Nephron progenitor cell (in vitro differentiated cells): ENCODE results near the gene IGFLR1.

Experiments used
- DNase-seq: peaks from one replicate; pipeline ENCODE4 v3.0.0; 2021
- H3K27ac Mint-ChIP-seq: 2 replicates; pipeline ENCODE4 v1.8.0; 2021; ENCODE audit warnings: mild to moderate bottlenecking, moderate library complexity, mixed read lengths
- H3K27me3 Mint-ChIP-seq: 2 replicates; pipeline ENCODE4 v1.8.0; 2021; ENCODE audit warnings: mild to moderate bottlenecking, low read depth, mixed read lengths; ENCODE audit not compliant: poor library complexity
- H3K36me3 Mint-ChIP-seq: 2 replicates; pipeline ENCODE4 v1.8.0; 2021; ENCODE audit warnings: low read depth, mixed read lengths
- H3K4me1 Mint-ChIP-seq: 2 replicates; pipeline ENCODE4 v1.8.0; 2021; ENCODE audit warnings: mixed read lengths
- H3K4me3 Mint-ChIP-seq: 2 replicates; pipeline ENCODE4 v1.8.0; 2021; ENCODE audit warnings: mild to moderate bottlenecking, moderate library complexity, mixed read lengths
- H3K9me3 Mint-ChIP-seq: 2 replicates; pipeline ENCODE4 v1.8.0; 2021; ENCODE audit warnings: mild to moderate bottlenecking, moderate library complexity, mixed read lengths
- TF ChIP-seq, protein P1 (sequence below): fragments of 200-600 bp; sonication (generic); IDR thresholded peaks from 2 replicates; pipeline ENCODE4 v1.5.0; 2021; ENCODE audit warnings: antibody characterized with exemption

The IGFLR1 gene

GRCh38 chr19:35757749-35758608 is 15.7 kb upstream of the IGFLR1 start, which contains the start of gene PROSER3:
PROSER3 (plus strand) TSS chr19:35758176; CDS start chr19:35758216, 40 bp downstream.
- DNase-seq: peak; percentile 97

DNA sequence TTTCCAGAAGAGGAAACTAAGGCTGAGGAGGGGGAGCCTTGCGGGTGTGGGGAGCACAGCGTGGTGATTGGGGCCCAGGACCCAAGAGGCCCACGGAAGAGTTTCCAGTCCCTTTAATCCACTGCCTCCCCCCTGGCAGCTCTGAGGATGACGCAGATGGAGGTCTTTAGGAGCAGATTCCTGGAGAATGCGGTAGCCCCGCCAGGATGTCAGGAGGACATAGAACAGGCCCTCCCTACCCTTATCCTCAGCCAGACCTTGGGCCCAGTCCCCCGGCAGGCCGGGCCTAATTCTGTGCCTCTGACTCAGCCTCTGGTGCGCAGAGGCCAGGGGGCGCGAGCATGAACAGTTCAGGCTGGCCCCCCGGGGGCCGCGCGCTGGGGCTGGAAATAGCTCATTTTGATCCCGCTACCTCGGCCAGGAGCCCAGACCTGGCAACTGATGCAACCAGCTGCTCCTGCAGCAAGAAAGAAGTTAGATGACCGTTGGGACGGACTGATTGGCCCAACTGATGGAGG is 15.0 kb upstream of the IGFLR1 start:
- peak; percentile 29 for DNase-seq
- TF ChIP-seq, protein P1, sequence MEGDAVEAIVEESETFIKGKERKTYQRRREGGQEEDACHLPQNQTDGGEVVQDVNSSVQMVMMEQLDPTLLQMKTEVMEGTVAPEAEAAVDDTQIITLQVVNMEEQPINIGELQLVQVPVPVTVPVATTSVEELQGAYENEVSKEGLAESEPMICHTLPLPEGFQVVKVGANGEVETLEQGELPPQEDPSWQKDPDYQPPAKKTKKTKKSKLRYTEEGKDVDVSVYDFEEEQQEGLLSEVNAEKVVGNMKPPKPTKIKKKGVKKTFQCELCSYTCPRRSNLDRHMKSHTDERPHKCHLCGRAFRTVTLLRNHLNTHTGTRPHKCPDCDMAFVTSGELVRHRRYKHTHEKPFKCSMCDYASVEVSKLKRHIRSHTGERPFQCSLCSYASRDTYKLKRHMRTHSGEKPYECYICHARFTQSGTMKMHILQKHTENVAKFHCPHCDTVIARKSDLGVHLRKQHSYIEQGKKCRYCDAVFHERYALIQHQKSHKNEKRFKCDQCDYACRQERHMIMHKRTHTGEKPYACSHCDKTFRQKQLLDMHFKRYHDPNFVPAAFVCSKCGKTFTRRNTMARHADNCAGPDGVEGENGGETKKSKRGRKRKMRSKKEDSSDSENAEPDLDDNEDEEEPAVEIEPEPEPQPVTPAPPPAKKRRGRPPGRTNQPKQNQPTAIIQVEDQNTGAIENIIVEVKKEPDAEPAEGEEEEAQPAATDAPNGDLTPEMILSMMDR: no peak
- Mint-ChIP-seq H3K4me3 (peak overlapping the region; percentile 91), H3K27me3 (peaks cover 17% of the 10 kb centered on the region), H3K4me1 (peaks cover 36% of the 10 kb centered on the region), H3K9me3 (no peaks in the 10 kb centered on the region), H3K27ac (peak overlapping the region; percentile 79), H3K36me3 (peaks cover 22% of the 10 kb centered on the region)

More at GRCh38 chr19:35757749-35758608, 15.7 kb upstream of the IGFLR1 start, which contains the start of gene PROSER3:
- Mint-ChIP-seq H3K36me3 (peaks cover 23% of the 10 kb centered on the region), H3K9me3 (no peaks in the 10 kb centered on the region), H3K4me3 (peak within 1 kb of the TSS; percentile 91), H3K27ac (peak within 1 kb of the TSS; percentile 79), H3K4me1 (peaks cover 36% of the 10 kb centered on the region), H3K27me3 (peaks cover 17% of the 10 kb centered on the region)
- TF ChIP-seq, protein P1: no peak

GRCh38 chr19:35756377-35757230 is 14.4 kb upstream of the IGFLR1 start, which contains the start of gene HSPB6:
HSPB6 (minus strand) TSS chr19:35757029; CDS start chr19:35757008, 21 bp downstream.
- Mint-ChIP-seq H3K27ac (peak within 1 kb of the TSS; percentile 79), H3K9me3 (no peaks in the 10 kb centered on the region), H3K4me1 (peaks cover 36% of the 10 kb centered on the region), H3K36me3 (peaks cover 16% of the 10 kb centered on the region), H3K4me3 (peak within 1 kb of the TSS; percentile 91), H3K27me3 (peaks cover 17% of the 10 kb centered on the region)
- TF ChIP-seq, protein P1: no peak
- no peak for DNase-seq

DNA sequence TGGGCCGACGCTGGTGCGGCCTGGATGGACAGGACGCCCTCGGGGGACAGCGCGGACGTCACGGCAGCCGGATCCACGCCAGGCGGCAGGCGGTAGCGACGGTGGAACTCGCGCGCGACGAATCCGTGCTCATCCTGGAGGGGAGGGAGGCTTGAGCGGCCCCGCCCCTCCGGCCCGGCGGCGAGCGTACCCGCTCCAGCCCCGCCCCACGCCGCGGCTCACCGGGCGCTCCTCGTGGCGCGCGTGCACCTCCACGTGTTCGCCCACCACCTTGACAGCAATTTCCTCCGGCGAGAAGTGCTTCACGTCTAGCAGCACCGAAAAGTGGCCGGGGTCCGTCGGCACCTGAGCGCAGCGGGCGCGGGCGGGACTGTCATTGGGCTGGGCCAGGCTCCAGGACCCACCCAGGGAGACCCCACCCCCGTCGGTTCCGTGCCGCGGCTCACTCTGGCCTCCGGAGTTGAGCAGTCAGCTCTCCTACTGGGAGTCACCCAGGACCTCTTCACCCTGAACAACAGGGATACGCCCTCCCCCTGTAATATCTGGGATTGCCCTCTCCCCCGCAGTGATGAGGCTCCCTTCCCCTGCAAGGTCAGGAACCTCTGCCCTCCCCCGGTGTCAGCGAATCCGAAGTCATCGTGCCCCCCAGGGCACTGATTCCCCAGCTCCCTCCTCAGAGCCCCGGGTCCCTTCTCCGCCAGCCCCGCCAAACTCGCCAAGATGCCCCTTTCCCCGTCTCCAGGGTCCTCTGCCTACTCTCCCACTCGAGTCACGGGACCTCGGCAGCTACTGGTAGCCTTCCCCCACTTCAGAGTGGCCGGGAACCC is 13.5 kb upstream of the IGFLR1 start:
- H3K4me3 Mint-ChIP-seq: peak overlapping the region; percentile 75
- peaks cover 12% of the 10 kb centered on the region for H3K36me3 Mint-ChIP-seq
- H3K27ac Mint-ChIP-seq: no peak overlapping the region
- TF ChIP-seq, protein P1: no peak
- H3K27me3 Mint-ChIP-seq: peaks cover 17% of the 10 kb centered on the region
- peak; percentile 53 for DNase-seq
- H3K9me3 Mint-ChIP-seq: no peaks in the 10 kb centered on the region
- H3K4me1 Mint-ChIP-seq: peaks cover 36% of the 10 kb centered on the region

DNA sequence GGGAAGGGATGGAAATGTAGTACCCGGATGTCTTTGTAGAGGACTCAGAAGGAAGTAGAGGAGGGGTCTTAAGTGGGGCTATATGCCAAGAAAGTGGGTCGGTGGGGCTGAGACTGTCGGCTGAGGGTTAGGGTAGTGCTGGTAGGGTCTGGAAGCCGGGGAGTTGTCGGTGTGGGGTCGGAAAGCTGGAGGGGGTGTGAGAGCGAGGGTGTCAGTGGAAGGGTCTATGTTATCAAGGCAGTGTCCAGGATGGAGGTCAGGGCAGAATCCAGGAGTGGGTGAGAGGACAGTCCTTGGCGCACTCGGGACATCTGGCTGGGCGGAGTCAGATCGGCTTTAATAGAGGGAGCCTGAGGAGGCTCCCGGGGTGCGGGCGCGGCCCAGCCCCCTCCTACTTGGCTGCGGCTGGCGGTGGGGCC is 12.9 kb upstream of the IGFLR1 start:
- peaks cover 36% of the 10 kb centered on the region for H3K4me1 Mint-ChIP-seq
- peaks cover 17% of the 10 kb centered on the region for H3K27me3 Mint-ChIP-seq
- peak overlapping the region; percentile 60 for H3K4me3 Mint-ChIP-seq
- TF ChIP-seq, protein P1: no peak
- no peak for DNase-seq
- peaks cover 11% of the 10 kb centered on the region for H3K36me3 Mint-ChIP-seq
- H3K9me3 Mint-ChIP-seq: no peaks in the 10 kb centered on the region
- H3K27ac Mint-ChIP-seq: peak overlapping the region; percentile 78
